Thoracic aorta (tissue), 2 donors: Measurements from ENCODE around the gene ADARB2. TPM values are rescaled to one million over a fixed set of nuclear protein-coding genes. Genes with fewer than 3 reads are reported as not detected.

Experiments
- ATAC-seq: fragments of 150-250 bp; one replicate; pipeline ENCODE4 v1.8.0; 2017; ENCODE audit warnings: low read depth; ENCODE audit not compliant: insufficient number of reproducible peaks, low FRiP score
- DNase-seq: peaks from one replicate; pipeline ENCODE4 v3.0.0-alpha.2; 2020; ENCODE audit warnings: low spot score
- H3K27ac ChIP-seq, 2 donors: fragments of 200-600 bp; sonication (generic); 1 replicate in 1 of 2; 2 replicates in 1 of 2; pipeline ENCODE4 v1.5.1; 2016; ENCODE audit warnings: mild to moderate bottlenecking in 2 of 2, moderate library complexity in 2 of 2
- H3K27me3 ChIP-seq: fragments of 200-600 bp; sonication (generic); replicated peaks from 2 replicates; pipeline ENCODE4 v1.6.0; 2016; ENCODE audit warnings: mild to moderate bottlenecking; ENCODE audit not compliant: insufficient read depth
- H3K36me3 ChIP-seq: fragments of 200-600 bp; sonication (generic); one replicate; pipeline ENCODE4 v1.5.1; 2016
- H3K4me1 ChIP-seq, 2 donors: fragments of 200-600 bp; sonication (generic); 1 replicate in 1 of 2; 2 replicates in 1 of 2; pipeline versions ENCODE4 v1.5.1 to v1.6.0; 2016; ENCODE audit warnings: low read depth in 2 of 2, mild to moderate bottlenecking in 1 of 2; ENCODE audit not compliant: control insufficient read depth in 1 of 2
- H3K4me3 ChIP-seq: fragments of 200-600 bp; sonication (generic); 2 replicates; pipeline ENCODE4 v1.5.1; 2016; ENCODE audit warnings: mild to moderate bottlenecking
- H3K9me3 ChIP-seq: fragments of 200-600 bp; sonication (generic); 2 replicates; pipeline ENCODE4 v1.5.1; 2016
- total RNA-seq, 2 donors: library from RNA; depleted of rRNA; stranded (reverse); fragments of >200 nt; gene quantifications; one replicate each; pipeline versions ENCODE4 v1.1.0 to v1.2.3, GENCODE V29; 2016
- TF ChIP-seq, protein P1 (sequence below): fragments of 200-600 bp; sonication (generic); IDR thresholded peaks from one replicate; pipeline ENCODE4 v1.5.1; 2019; ENCODE audit warnings: antibody characterized with exemption

The ADARB2 gene
- total RNA-seq, 2 donors from 2014 or later, result 0.71 to 3.1 TPM

DNA sequence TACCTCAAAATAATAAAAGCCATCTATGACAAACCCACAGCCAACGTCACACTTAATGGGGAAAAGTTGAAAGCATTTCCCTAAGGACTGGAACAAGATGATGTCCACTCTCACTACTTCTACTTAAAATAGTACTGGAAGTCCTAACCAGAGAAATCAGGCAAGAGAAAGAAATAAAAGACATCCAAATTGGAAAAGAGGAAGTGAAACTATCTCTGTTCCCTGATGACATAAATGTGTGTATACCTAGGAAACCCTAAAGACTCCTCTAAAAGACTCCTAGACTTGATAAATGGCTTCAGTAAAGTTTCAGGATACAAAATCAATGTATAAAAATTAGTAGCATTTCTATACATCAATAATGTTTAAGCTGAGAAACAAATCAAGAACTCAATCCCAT lies 367.0 kb downstream of the ADARB2 start:
- no peak for ATAC-seq

DNA sequence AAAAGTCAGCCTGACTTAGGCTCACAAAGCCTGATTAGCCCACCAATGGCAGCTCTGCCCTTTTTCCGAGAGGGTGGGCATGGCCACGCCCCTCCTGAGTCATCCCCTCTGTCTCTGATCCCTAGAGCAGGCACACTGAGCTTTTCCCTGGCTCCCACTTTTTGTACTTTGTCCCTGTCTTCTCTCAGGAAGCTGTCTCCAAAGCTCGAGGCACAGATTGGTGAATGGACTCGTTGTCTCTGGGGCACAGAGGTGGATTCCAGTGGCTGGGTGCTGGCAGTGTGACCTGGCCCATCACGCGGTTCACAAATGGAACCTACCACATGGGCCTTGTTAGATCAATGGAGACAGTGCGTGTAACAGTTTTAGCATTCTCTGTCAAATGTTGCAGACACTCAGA lies 367.7 kb downstream of the ADARB2 start:
- DNase-seq, result no peak
- no peaks in the 10 kb centered on the region for H3K4me1 ChIP-seq
- H3K27me3 ChIP-seq, result no peaks in the 10 kb centered on the region
- ATAC-seq, result no peak
- no peak overlapping the region for H3K4me3 ChIP-seq
- H3K9me3 ChIP-seq, result no peaks in the 10 kb centered on the region
- no peak overlapping the region for H3K27ac ChIP-seq
- TF ChIP-seq, protein P1, sequence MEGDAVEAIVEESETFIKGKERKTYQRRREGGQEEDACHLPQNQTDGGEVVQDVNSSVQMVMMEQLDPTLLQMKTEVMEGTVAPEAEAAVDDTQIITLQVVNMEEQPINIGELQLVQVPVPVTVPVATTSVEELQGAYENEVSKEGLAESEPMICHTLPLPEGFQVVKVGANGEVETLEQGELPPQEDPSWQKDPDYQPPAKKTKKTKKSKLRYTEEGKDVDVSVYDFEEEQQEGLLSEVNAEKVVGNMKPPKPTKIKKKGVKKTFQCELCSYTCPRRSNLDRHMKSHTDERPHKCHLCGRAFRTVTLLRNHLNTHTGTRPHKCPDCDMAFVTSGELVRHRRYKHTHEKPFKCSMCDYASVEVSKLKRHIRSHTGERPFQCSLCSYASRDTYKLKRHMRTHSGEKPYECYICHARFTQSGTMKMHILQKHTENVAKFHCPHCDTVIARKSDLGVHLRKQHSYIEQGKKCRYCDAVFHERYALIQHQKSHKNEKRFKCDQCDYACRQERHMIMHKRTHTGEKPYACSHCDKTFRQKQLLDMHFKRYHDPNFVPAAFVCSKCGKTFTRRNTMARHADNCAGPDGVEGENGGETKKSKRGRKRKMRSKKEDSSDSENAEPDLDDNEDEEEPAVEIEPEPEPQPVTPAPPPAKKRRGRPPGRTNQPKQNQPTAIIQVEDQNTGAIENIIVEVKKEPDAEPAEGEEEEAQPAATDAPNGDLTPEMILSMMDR, result no peak
- no peaks in the 10 kb centered on the region for H3K36me3 ChIP-seq

More for the DNA sequence above, 367.0 kb downstream of the ADARB2 start:
- DNase-seq, result no peak
- Histone ChIP-seq H3K36me3 (no peaks in the 10 kb centered on the region), H3K27ac (no peak overlapping the region), H3K27me3 (no peaks in the 10 kb centered on the region), H3K4me1 (no peaks in the 10 kb centered on the region), H3K4me3 (no peak overlapping the region), H3K9me3 (no peaks in the 10 kb centered on the region)
- TF ChIP-seq, protein P1, result no peak

GRCh38 chr10:1369197-1369596 lies 368.1 kb downstream of the ADARB2 start:
- Histone ChIP-seq H3K36me3 (no peaks in the 10 kb centered on the region), H3K4me3 (no peak overlapping the region), H3K4me1 (no peaks in the 10 kb centered on the region), H3K9me3 (no peaks in the 10 kb centered on the region), H3K27ac (no peak overlapping the region), H3K27me3 (no peaks in the 10 kb centered on the region)
- TF ChIP-seq, protein P1, result no peak
- DNase-seq (no peak), ATAC-seq (no peak)

DNA sequence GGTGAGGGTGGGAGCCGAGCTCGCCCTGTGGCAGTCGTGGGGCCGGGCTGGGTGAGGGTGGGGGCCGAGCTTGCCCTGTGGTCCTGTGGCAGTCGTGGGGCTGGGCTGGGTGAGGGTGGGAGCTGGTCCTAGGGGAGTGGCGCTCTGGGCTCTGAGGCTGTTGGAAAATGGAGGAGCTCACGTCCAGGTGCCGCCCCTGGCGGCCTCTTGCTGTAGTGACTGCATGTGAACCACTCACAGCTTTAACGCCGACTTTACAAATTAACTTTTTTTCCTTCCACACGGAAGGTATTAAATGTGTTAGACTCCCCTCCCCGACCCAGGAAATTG lies 368.5 kb downstream of the ADARB2 start:
- H3K36me3 ChIP-seq, result no peaks in the 10 kb centered on the region
- no peaks in the 10 kb centered on the region for H3K4me1 ChIP-seq
- no peak overlapping the region for H3K27ac ChIP-seq
- no peak for DNase-seq
- no peak for ATAC-seq
- TF ChIP-seq, protein P1, result peak; percentile 38
- H3K27me3 ChIP-seq, result no peaks in the 10 kb centered on the region
- H3K9me3 ChIP-seq, result no peaks in the 10 kb centered on the region
- H3K4me3 ChIP-seq, result no peak overlapping the region

- DNase-seq (no peak), ATAC-seq (no peak)
- H3K27ac ChIP-seq, result no peak overlapping the region
These were observed 369.1 kb downstream of the ADARB2 start for GRCh38 chr10:1367938-1368841.

More at GRCh38 chr10:1367938-1368841, 369.1 kb downstream of the ADARB2 start:
- H3K4me1 ChIP-seq, result no peaks in the 10 kb centered on the region
- H3K4me3 ChIP-seq, result no peak overlapping the region
- no peaks in the 10 kb centered on the region for H3K27me3 ChIP-seq
- no peaks in the 10 kb centered on the region for H3K9me3 ChIP-seq
- no peaks in the 10 kb centered on the region for H3K36me3 ChIP-seq
- TF ChIP-seq, protein P1, result no peak
